Stomach (tissue), 4 donors: ENCODE data around the gene MOCS1.

ENCODE experiments used
- POLR2A ChIP-seq, 4 donors: fragments of 450-650 bp; IDR thresholded peaks; one replicate each; pipeline ENCODE4 v1.6.1; 2016; ENCODE audit warnings: antibody characterized with exemption in 4 of 4, control low read depth in 2 of 4, mild to moderate bottlenecking in 1 of 4, moderate library complexity in 1 of 4
- POLR2AphosphoS5 ChIP-seq, 3 donors: sonication (generic); formaldehyde crosslinking; IDR thresholded peaks; one replicate each; pipeline ENCODE4 v1.6.1; 2016; ENCODE audit warnings: antibody characterized with exemption in 3 of 3
- TF ChIP-seq, protein P1 (sequence below), 7 experiments: fragments of 450-650 bp in 4 of 7; fragments of 200-600 bp in 3 of 7; sonication (generic) in 3 of 7; IDR thresholded peaks; one replicate each; pipeline ENCODE4 v1.5.1; 2016 to 2019; ENCODE audit warnings: antibody characterized with exemption in 7 of 7, control low read depth in 2 of 7, mild to moderate bottlenecking in 1 of 7

DNA sequence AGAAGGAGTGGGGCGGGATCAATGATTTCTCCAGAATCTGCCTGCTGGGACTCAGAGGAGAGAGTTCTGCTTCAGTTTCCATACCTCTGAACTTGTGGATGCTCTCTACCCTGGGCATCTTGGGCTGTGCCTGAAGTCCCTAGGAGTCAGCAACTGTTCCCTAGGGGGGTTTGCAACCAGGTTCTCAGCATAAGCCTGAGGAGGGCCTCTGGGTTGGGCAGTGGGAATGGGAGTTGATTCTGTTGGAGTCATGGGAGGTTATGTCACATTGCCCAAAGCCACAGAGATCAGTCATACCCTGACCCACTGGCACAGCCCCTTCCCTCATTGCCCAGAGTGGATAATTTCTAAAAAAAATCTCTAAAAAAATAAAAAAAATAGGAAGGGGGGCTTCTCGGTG is 47.4 kb downstream of the MOCS1 start:
- TF ChIP-seq POLR2A (IDR thresholded peaks at IDR 0.05) (no peak), POLR2AphosphoS5 (IDR thresholded peaks at IDR 0.05) (no peak)
- TF ChIP-seq, protein P1, sequence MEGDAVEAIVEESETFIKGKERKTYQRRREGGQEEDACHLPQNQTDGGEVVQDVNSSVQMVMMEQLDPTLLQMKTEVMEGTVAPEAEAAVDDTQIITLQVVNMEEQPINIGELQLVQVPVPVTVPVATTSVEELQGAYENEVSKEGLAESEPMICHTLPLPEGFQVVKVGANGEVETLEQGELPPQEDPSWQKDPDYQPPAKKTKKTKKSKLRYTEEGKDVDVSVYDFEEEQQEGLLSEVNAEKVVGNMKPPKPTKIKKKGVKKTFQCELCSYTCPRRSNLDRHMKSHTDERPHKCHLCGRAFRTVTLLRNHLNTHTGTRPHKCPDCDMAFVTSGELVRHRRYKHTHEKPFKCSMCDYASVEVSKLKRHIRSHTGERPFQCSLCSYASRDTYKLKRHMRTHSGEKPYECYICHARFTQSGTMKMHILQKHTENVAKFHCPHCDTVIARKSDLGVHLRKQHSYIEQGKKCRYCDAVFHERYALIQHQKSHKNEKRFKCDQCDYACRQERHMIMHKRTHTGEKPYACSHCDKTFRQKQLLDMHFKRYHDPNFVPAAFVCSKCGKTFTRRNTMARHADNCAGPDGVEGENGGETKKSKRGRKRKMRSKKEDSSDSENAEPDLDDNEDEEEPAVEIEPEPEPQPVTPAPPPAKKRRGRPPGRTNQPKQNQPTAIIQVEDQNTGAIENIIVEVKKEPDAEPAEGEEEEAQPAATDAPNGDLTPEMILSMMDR (IDR thresholded peaks at IDR 0.05), result no peak
